HepG2 (cell line): ENCODE measurements around the gene TANC1. TPM values are rescaled to one million over a fixed set of nuclear protein-coding genes. Genes with fewer than 3 reads are reported as not detected.

Source experiments
- ATAC-seq: fragments of 200-7000 bp; cut with Tn5 transposase; 3 replicates; pipeline ENCODE4 v1.9.1; 2020; ENCODE audit warnings: mild to moderate bottlenecking, moderate library complexity
- BruUV-seq: library from RNA; stranded (reverse); fragments of 400-500 nt; replicated peaks from 2 replicates; lab custom pipeline; 2021; lab: Mats Ljungman, UMichigan
- CTCF ChIA-PET: fragments of 300-600 bp; formaldehyde crosslinking; extraction: SDS; loops from one replicate; lab custom pipeline; 2021; ENCODE audit warnings: low total read pairs, inconsistent platforms, low intra/inter-chr PET ratio; lab: Yijun Ruan, JAX
- POLR2A ChIA-PET: fragments of 350-600 bp; sonication (Branson Sonifier 250); formaldehyde crosslinking; loops from one replicate; lab custom pipeline; 2020; ENCODE audit warnings: antibody characterized with exemption, inconsistent platforms; lab: Yijun Ruan, JAX
- DNase-seq: peaks from one replicate; pipeline ENCODE4 v3.0.0-alpha.2; 2015; ENCODE audit warnings: low spot score
- FAIRE-seq: peaks from 3 replicates; lab custom pipeline; 2011; peaks lifted over from hg19 to GRCh38; lab: Jason Lieb, UNC
- H2AFZ ChIP-seq: one replicate; pipeline ENCODE4 v1.6.1; 2011; ENCODE audit warnings: low read length, inconsistent platforms
- H3K27ac ChIP-seq: fragments of 300-600 bp; 3 replicates; pipeline ENCODE4 v1.8.0; 2011; ENCODE audit warnings: mixed run types, mild to moderate bottlenecking, mixed read lengths, low read length, inconsistent platforms; ENCODE audit not compliant: insufficient read depth; ENCODE audit errors: extremely low read length
- H3K27me3 ChIP-seq, 2 experiments: fragments of 200-600 bp in 1 of 2; 2 replicates in 1 of 2; 3 replicates in 1 of 2; pipeline versions ENCODE4 v1.6.0 to v1.8.0; 2011; ENCODE audit warnings: low read length in 2 of 2, mild to moderate bottlenecking in 2 of 2, moderate library complexity in 2 of 2, inconsistent platforms in 1 of 2; ENCODE audit not compliant: insufficient read depth in 2 of 2, control insufficient read depth in 1 of 2
- H3K36me3 ChIP-seq, 2 experiments: fragments of 200-600 bp in 1 of 2; replicated peaks in 1 of 2; 2 replicates in 1 of 2; 3 replicates in 1 of 2; pipeline versions ENCODE4 v1.5.1 to v1.8.0; 2011; ENCODE audit warnings: low read length in 2 of 2, inconsistent platforms in 1 of 2; ENCODE audit not compliant: insufficient read depth in 2 of 2, control insufficient read depth in 1 of 2
- H3K4me1 ChIP-seq: 2 replicates; pipeline ENCODE4 v1.5.1; 2012; ENCODE audit warnings: low read length, inconsistent platforms; ENCODE audit not compliant: insufficient read depth
- H3K4me2 ChIP-seq: 2 replicates; pipeline ENCODE4 v1.6.0; 2011; ENCODE audit warnings: low read depth, low read length, inconsistent platforms
- H3K4me3 ChIP-seq, 3 experiments: fragments of 200-600 bp in 1 of 3; sonication (generic), shearing (Covaris generic) in 1 of 3; replicated peaks in 1 of 3; 2 replicates each; pipeline ENCODE4 v1.5.1; 2011 to 2016; ENCODE audit warnings: low read length in 3 of 3, inconsistent platforms in 2 of 3, low read depth in 2 of 3, mild to moderate bottlenecking in 2 of 3, control low read depth in 1 of 3, mixed read lengths in 1 of 3; ENCODE audit not compliant: insufficient read depth in 1 of 3
- H3K79me2 ChIP-seq: one replicate; pipeline ENCODE4 v1.6.1; 2011; ENCODE audit warnings: low read length, inconsistent platforms; ENCODE audit not compliant: insufficient read depth
- H3K9ac ChIP-seq: 2 replicates; pipeline ENCODE4 v1.6.0; 2011; ENCODE audit warnings: mild to moderate bottlenecking, low read depth, low read length, inconsistent platforms; ENCODE audit not compliant: insufficient read depth
- H3K9me3 ChIP-seq: 2 replicates; pipeline ENCODE4 v1.5.1; 2012; ENCODE audit warnings: mild to moderate bottlenecking, low read length
- H4K20me1 ChIP-seq: 2 replicates; pipeline ENCODE4 v1.6.0; 2011; ENCODE audit warnings: inconsistent platforms, mild to moderate bottlenecking, low read length, moderate library complexity; ENCODE audit not compliant: insufficient read depth
- BRCA1 ChIP-seq: sonication (generic); formaldehyde crosslinking; IDR thresholded peaks from 2 replicates; pipeline ENCODE4 v1.4.0; 2020; ENCODE audit warnings: missing genetic modification reagents
- CREB3 ChIP-seq: sonication (generic); formaldehyde crosslinking; IDR thresholded peaks from 2 replicates; pipeline ENCODE4 v1.5.0; 2020; ENCODE audit warnings: missing genetic modification reagents
- ETV6 ChIP-seq: sonication (generic); formaldehyde crosslinking; conservative IDR thresholded peaks from 2 replicates; pipeline ENCODE4 v1.4.0; 2020; ENCODE audit warnings: missing genetic modification reagents
- FOXK1 ChIP-seq: sonication (generic); formaldehyde crosslinking; IDR thresholded peaks from 2 replicates; pipeline ENCODE4 v1.4.0; 2020; ENCODE audit warnings: low read depth, missing genetic modification reagents, borderline replicate concordance
- GTF3A ChIP-seq: sonication (generic); formaldehyde crosslinking; conservative IDR thresholded peaks from 2 replicates; pipeline ENCODE4 v1.4.0; 2020; ENCODE audit warnings: mild to moderate bottlenecking, missing genetic modification reagents
- HIC2 ChIP-seq: sonication (generic); formaldehyde crosslinking; IDR thresholded peaks from 2 replicates; pipeline ENCODE4 v1.9.0; 2022; ENCODE audit warnings: low read depth, missing genetic modification reagents
- HNRNPL ChIP-seq: fragments of 200-400 bp; formaldehyde crosslinking; IDR thresholded peaks from 2 replicates; pipeline ENCODE4 v1.6.1; 2017; ENCODE audit warnings: mild to moderate bottlenecking, low read depth, low read length
- HNRNPUL1 ChIP-seq: fragments of 200-400 bp; formaldehyde crosslinking; IDR thresholded peaks from 2 replicates; pipeline ENCODE4 v1.6.1; 2017; ENCODE audit warnings: low read depth, mild to moderate bottlenecking, low read length, moderate library complexity
- IKZF1 ChIP-seq: fragments of 450-650 bp; IDR thresholded peaks from 2 replicates; pipeline ENCODE4 v1.7.1; 2016
- REXO4 ChIP-seq: sonication (generic); formaldehyde crosslinking; IDR thresholded peaks from 2 replicates; pipeline ENCODE4 v1.8.0; 2022; ENCODE audit warnings: missing genetic modification reagents, mild to moderate bottlenecking, borderline replicate concordance
- SP4 ChIP-seq: sonication (generic); formaldehyde crosslinking; IDR thresholded peaks from 2 replicates; pipeline ENCODE4 v1.8.1; 2023; ENCODE audit warnings: mild to moderate bottlenecking, missing genetic modification reagents
- ZBTB38 ChIP-seq: sonication (generic); formaldehyde crosslinking; IDR thresholded peaks from 2 replicates; pipeline ENCODE4 v1.5.1; 2020; ENCODE audit warnings: mild to moderate bottlenecking, missing genetic modification reagents
- ZGPAT ChIP-seq: IDR thresholded peaks from 2 replicates; pipeline ENCODE4 v1.6.1; 2016; ENCODE audit warnings: mild to moderate bottlenecking
- ZNF260 ChIP-seq: sonication (generic); formaldehyde crosslinking; IDR thresholded peaks from 2 replicates; pipeline ENCODE4 v1.4.0; 2020; ENCODE audit warnings: missing genetic modification reagents, low read depth, mild to moderate bottlenecking, borderline replicate concordance
- ZNF446 ChIP-seq: sonication (generic); formaldehyde crosslinking; IDR thresholded peaks from 2 replicates; pipeline ENCODE4 v1.5.0; 2020; ENCODE audit warnings: mild to moderate bottlenecking, missing genetic modification reagents
- ZNF556 ChIP-seq: sonication (generic); formaldehyde crosslinking; IDR thresholded peaks from 2 replicates; pipeline ENCODE4 v1.4.0; 2020; ENCODE audit warnings: mild to moderate bottlenecking, missing genetic modification reagents, borderline replicate concordance
- ZNF580 ChIP-seq: IDR thresholded peaks from 2 replicates; pipeline ENCODE4 v1.6.1; 2016; ENCODE audit warnings: low read depth, borderline replicate concordance
- ZNF670 ChIP-seq: sonication (generic); formaldehyde crosslinking; IDR thresholded peaks from 2 replicates; pipeline ENCODE4 v1.8.0; 2022; ENCODE audit warnings: mild to moderate bottlenecking, missing genetic modification reagents, borderline replicate concordance
- ZSCAN20 ChIP-seq: sonication (generic); formaldehyde crosslinking; IDR thresholded peaks from 2 replicates; pipeline ENCODE4 v1.4.0; 2020; ENCODE audit warnings: missing genetic modification reagents, mild to moderate bottlenecking, borderline replicate concordance
- WGBS: methylation state at CpG from one replicate; pipeline ENCODE4 v1.1.6; 2017; ENCODE audit warnings: low lambda C conversion rate; 5-methylcytosine and 5-hydroxymethylcytosine counted together
- in situ Hi-C: cut with HindIII; loops from 2 replicates; pipeline ENCODE4 v1.10.0; 2017; ENCODE audit warnings: low pct_unique_long_range_greater_than_20kb; ENCODE audit not compliant: extremely low pct_ligation_motif_present
- intact Hi-C: fragments of 100-400 bp; cut with micrococcal nuclease; formaldehyde crosslinking; loops from one replicate; pipeline ENCODE4 v1.10.0; 2022; ENCODE audit not compliant: unreplicated experiment
- polyA plus RNA-seq, 8 experiments: library from polyadenylated mRNA; depleted of rRNA in 3 of 8; stranded (reverse) in 7 of 8; unstranded in 1 of 8; fragments of >200 nt; fragmentation: Illumina TruSeq in 4 of 8; extraction: Trizol in 4 of 8; gene quantifications; 2 replicates each; pipeline versions ENCODE4 v1.2.1 to v1.2.3, GENCODE V29; 2011 to 2016; ENCODE audit warnings: low read depth in 4 of 8, missing spikeins in 1 of 8, mixed read lengths in 1 of 8; ENCODE audit not compliant: insufficient read depth in 1 of 8
- total RNA-seq, 5 experiments: library from RNA; depleted of rRNA; stranded (reverse); fragments of >200 nt; fragmentation: Illumina TruSeq; extraction: Trizol; gene quantifications; 2 replicates each; pipeline ENCODE4 v1.2.3, GENCODE V29; 2016; ENCODE audit warnings: low read depth in 1 of 5

TANC1 gene
- total and polyA plus RNA-seq, 2 of the 13 experiments (the other 11 are each of a cell fraction or from before 2014, with no cell fraction given): 2.3 to 5.6 TPM

- Histone ChIP-seq H3K27ac (no peak overlapping the region), H3K4me3 (no peak overlapping the region), H3K4me2 (no peak overlapping the region), H3K27me3 (no peaks in the 10 kb centered on the region; a peak in 1 of 5 replicates), H3K9me3 (no peaks in the 10 kb centered on the region), H2AFZ (no peak overlapping the region), H3K9ac (no peak overlapping the region), H3K36me3 (no peaks in the 10 kb centered on the region), H3K79me2 (no peaks in the 10 kb centered on the region), H4K20me1 (no peaks in the 10 kb centered on the region), H3K4me1 (peaks cover 43% of the 10 kb centered on the region)
- TF ChIP-seq REXO4 (CRISPR knock-in tag): no peak
- TF ChIP-seq FOXK1 (CRISPR knock-in tag): no peak
- TF ChIP-seq SP4 (CRISPR knock-in tag): no peak
- no peak for TF ChIP-seq ZBTB38 (CRISPR knock-in tag)
- TF ChIP-seq ETV6: no peak
- TF ChIP-seq ZNF580 (CRISPR knock-in tag): no peak
- no peak for TF ChIP-seq HNRNPL
- no peak for TF ChIP-seq ZNF556 (CRISPR knock-in tag)
- no peak for TF ChIP-seq CREB3 (CRISPR knock-in tag)
- TF ChIP-seq ZNF670 (CRISPR knock-in tag): no peak
- no peak for TF ChIP-seq ZNF446 (CRISPR knock-in tag)
- no peak for TF ChIP-seq HNRNPUL1
- no peak for TF ChIP-seq GTF3A (CRISPR knock-in tag)
- no peak for TF ChIP-seq BRCA1
- TF ChIP-seq ZSCAN20 (CRISPR knock-in tag): no peak
- TF ChIP-seq IKZF1: no peak
- TF ChIP-seq ZGPAT (CRISPR knock-in tag): no peak
- TF ChIP-seq ZNF260 (CRISPR knock-in tag): no peak
- TF ChIP-seq HIC2 (CRISPR knock-in tag): no peak
- CTCF ChIA-PET: no interaction called here
- no peak for FAIRE-seq
- intact Hi-C loops: no loop called here
- BruUV-seq: no TSS peak
- WGBS: 76% methylated on average over 4 of the region's 4 CpGs
- POLR2A ChIA-PET: no interaction called here
- DNase-seq: no peak
- ATAC-seq: no peak
- in situ Hi-C loops: no loop called here
Measured at GRCh38 chr2:159065891-159066290, 97.5 kb downstream of the TANC1 start.
